GM23338 (cell line): Measurements from ENCODE around the gene VPS25. TPM values are rescaled to one million over a fixed set of nuclear protein-coding genes. Genes with fewer than 3 reads are reported as not detected.

ENCODE experiments used
- ATAC-seq: fragments of 200-7000 bp; cut with Tn5 transposase; 3 replicates; pipeline ENCODE4 v1.9.1; 2020
- DNase-seq: peaks from one replicate; pipeline ENCODE4 v3.0.0-alpha.2; 2015; ENCODE audit warnings: low spot score
- H2AFZ ChIP-seq: fragments of 200-600 bp; sonication (generic); 2 replicates; pipeline ENCODE4 v1.8.0; 2016; ENCODE audit warnings: antibody characterized with exemption, mild to moderate bottlenecking, moderate library complexity
- H3F3A ChIP-seq: fragments of 200-600 bp; sonication (generic); replicated peaks from 2 replicates; pipeline ENCODE4 v1.8.0; 2017; ENCODE audit warnings: antibody characterized with exemption, mixed run types, low read depth
- H3K27ac ChIP-seq: fragments of 200-600 bp; sonication (generic); 2 replicates; pipeline ENCODE4 v1.6.1; 2016; ENCODE audit warnings: low read depth
- H3K27me3 ChIP-seq: fragments of 200-600 bp; sonication (generic); 2 replicates; pipeline ENCODE4 v1.8.0; 2016; ENCODE audit warnings: mild to moderate bottlenecking, mixed run types, moderate library complexity; ENCODE audit not compliant: insufficient read depth
- H3K36me3 ChIP-seq: fragments of 200-600 bp; sonication (generic); 2 replicates; pipeline ENCODE4 v1.8.0; 2016; ENCODE audit warnings: mild to moderate bottlenecking; ENCODE audit not compliant: insufficient read depth
- H3K4me1 ChIP-seq: fragments of 200-600 bp; sonication (generic); 2 replicates; pipeline ENCODE4 v1.8.0; 2016; ENCODE audit warnings: mild to moderate bottlenecking, moderate library complexity; ENCODE audit not compliant: insufficient read depth
- H3K4me2 ChIP-seq: fragments of 200-600 bp; sonication (generic); 2 replicates; pipeline ENCODE4 v1.7.1; 2017; ENCODE audit warnings: mixed run types
- H3K4me3 ChIP-seq: fragments of 200-600 bp; sonication (generic); 2 replicates; pipeline ENCODE4 v1.6.1; 2016; ENCODE audit warnings: mixed run types
- H3K79me2 ChIP-seq: fragments of 200-600 bp; sonication (generic); replicated peaks from 2 replicates; pipeline ENCODE4 v1.8.0; 2017; ENCODE audit warnings: mild to moderate bottlenecking; ENCODE audit not compliant: insufficient read depth
- H3K9me2 ChIP-seq: fragments of 200-600 bp; sonication (generic); 2 replicates; pipeline ENCODE4 v1.8.0; 2017; ENCODE audit not compliant: insufficient read depth
- H4K20me1 ChIP-seq: fragments of 200-600 bp; sonication (generic); replicated peaks from 2 replicates; pipeline ENCODE4 v1.8.0; 2017; ENCODE audit warnings: mild to moderate bottlenecking; ENCODE audit not compliant: insufficient read depth
- H3K27ac Mint-ChIP-seq: 2 replicates; pipeline ENCODE4 v1.8.0; 2020; ENCODE audit warnings: inconsistent platforms, mild to moderate bottlenecking, moderate library complexity, mixed read lengths
- H3K27me3 Mint-ChIP-seq: 3 replicates; pipeline ENCODE4 v1.8.0; 2022; ENCODE audit warnings: low read depth, mild to moderate bottlenecking, moderate library complexity, mixed read lengths, inconsistent platforms; ENCODE audit not compliant: insufficient read depth, poor library complexity
- H3K36me3 Mint-ChIP-seq: 3 replicates; pipeline ENCODE4 v1.8.0; 2021; ENCODE audit warnings: low read depth, mild to moderate bottlenecking, inconsistent platforms, moderate library complexity, mixed read lengths
- H3K4me1 Mint-ChIP-seq: 3 replicates; pipeline ENCODE4 v1.8.0; 2020; ENCODE audit warnings: mild to moderate bottlenecking, inconsistent platforms, mixed read lengths
- H3K4me3 Mint-ChIP-seq: 3 replicates; pipeline ENCODE4 v1.8.0; 2021; ENCODE audit warnings: moderate library complexity, mild to moderate bottlenecking, inconsistent platforms, mixed read lengths
- H3K9me3 Mint-ChIP-seq: 3 replicates; pipeline ENCODE4 v1.8.0; 2020; ENCODE audit warnings: moderate library complexity, mild to moderate bottlenecking, inconsistent platforms, mixed read lengths
- CREB1 ChIP-seq: fragments of 250-450 bp; sonication (Bioruptor Pico); IDR thresholded peaks from 2 replicates; pipeline ENCODE4 v1.5.0; 2020; ENCODE audit warnings: low read depth, mild to moderate bottlenecking, moderate library complexity
- EZH2 ChIP-seq: fragments of 200-600 bp; sonication (generic); IDR thresholded peaks from one replicate; pipeline ENCODE4 v1.8.0; 2017; ENCODE audit warnings: antibody characterized with exemption, mild to moderate bottlenecking, low read depth; ENCODE audit not compliant: unreplicated experiment
- EZH2phosphoT487 ChIP-seq: fragments of 200-600 bp; sonication (generic); IDR thresholded peaks from one replicate; pipeline ENCODE4 v1.8.1; 2018; ENCODE audit warnings: antibody characterized with exemption; ENCODE audit not compliant: unreplicated experiment
- POLR2AphosphoS5 ChIP-seq: IDR thresholded peaks from 2 replicates; pipeline ENCODE4 v1.6.1; 2016; ENCODE audit warnings: antibody characterized with exemption, low read depth
- STAT1 ChIP-seq: IDR thresholded peaks from one replicate; pipeline ENCODE4 v1.6.1; 2016; ENCODE audit warnings: antibody characterized with exemption; ENCODE audit not compliant: unreplicated experiment
- ZNF114 ChIP-seq: fragments of 250-450 bp; sonication (Bioruptor Pico); IDR thresholded peaks from 2 replicates; pipeline ENCODE4 v1.5.0; 2020; ENCODE audit warnings: mild to moderate bottlenecking, moderate library complexity
- polyA plus RNA-seq: library from polyadenylated mRNA; unstranded; fragments of >200 nt; fragmentation: Nextera tagmentation; extraction: Ambion mirVana; gene quantifications from 2 replicates; pipeline ENCODE4 v1.2.1, GENCODE V29; 2016
- total RNA-seq: library from RNA; depleted of rRNA; stranded (reverse); fragments of >200 nt; shearing (Covaris generic); gene quantifications from 2 replicates; pipeline ENCODE4 v1.2.3, GENCODE V29; 2014
- TF ChIP-seq, protein P1 (sequence below): IDR thresholded peaks from 2 replicates; pipeline ENCODE4 v1.6.1; 2016; ENCODE audit warnings: antibody characterized with exemption
- TF ChIP-seq, protein P2 (sequence below): IDR thresholded peaks from one replicate; pipeline ENCODE4 v1.6.1; 2018; ENCODE audit warnings: antibody characterized with exemption; ENCODE audit not compliant: unreplicated experiment
- TF ChIP-seq, protein P3 (sequence below), 2 experiments: fragments of 200-600 bp in 1 of 2; sonication (generic) in 1 of 2; conservative IDR thresholded peaks; 2 replicates each; pipeline versions ENCODE4 v1.5.1 to v1.6.1; 2016 to 2017; ENCODE audit warnings: antibody characterized with exemption in 2 of 2, low read depth in 2 of 2, mild to moderate bottlenecking in 2 of 2, moderate library complexity in 1 of 2
- TF ChIP-seq, protein P4 (sequence below): fragments of 250-450 bp; sonication (Bioruptor Pico); IDR thresholded peaks from 2 replicates; pipeline ENCODE4 v1.5.0; 2020; ENCODE audit warnings: mild to moderate bottlenecking, moderate library complexity

VPS25 gene
- total and polyA plus RNA-seq, 2 experiments from 2014 or later = 105 to 110 TPM

DNA sequence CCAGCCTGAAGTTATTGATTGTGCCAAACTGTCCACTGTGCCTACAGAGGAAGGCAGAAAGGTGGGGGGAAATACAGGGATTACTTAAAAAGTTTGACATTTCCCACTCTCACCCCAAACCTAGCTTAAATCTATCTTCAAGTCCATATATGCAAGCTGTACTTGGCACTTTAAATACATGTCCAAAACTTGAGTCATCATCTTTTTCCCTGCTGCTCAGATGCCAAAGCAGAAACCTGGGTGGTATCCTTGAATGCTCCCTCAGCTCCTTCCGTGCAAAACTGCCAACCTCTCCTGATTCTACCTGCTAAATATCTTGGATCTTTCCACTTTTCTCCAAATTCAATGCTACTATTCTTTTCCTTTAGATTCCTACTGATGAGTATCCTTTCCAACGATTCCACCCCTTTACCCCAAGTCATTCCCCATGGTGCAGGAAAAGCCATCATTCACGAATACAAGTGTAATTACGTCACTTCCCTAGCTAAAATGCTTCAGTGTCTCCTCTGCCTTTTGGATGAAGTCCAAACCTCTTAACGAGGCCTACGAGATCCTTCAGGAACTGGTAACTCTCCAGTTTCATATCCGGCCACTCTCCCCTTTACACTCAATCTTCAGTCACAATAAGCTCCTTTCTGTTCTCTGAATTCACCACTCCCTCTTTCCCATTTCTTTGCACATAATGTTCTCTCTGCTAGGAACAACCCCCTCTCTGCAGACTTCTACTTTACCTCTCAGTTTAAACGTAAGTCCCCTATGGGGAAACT, 41.6 kb downstream of the VPS25 start:
- Histone ChIP-seq H3K27ac (no peak overlapping the region), H4K20me1 (peaks cover 15% of the 10 kb centered on the region), H3K79me2 (no peaks in the 10 kb centered on the region; the same call in 1 of the 2 replicates), H2AFZ (no peak overlapping the region), H3K4me2 (no peak overlapping the region), H3K9me2 (no peaks in the 10 kb centered on the region), H3K4me3 (no peak overlapping the region), H3K27me3 (no peaks in the 10 kb centered on the region), H3K36me3 (peaks cover 22% of the 10 kb centered on the region), H3K4me1 (no peaks in the 10 kb centered on the region), H3F3A (peaks cover 2% of the 10 kb centered on the region; the same call in 1 of the 2 replicates)
- Mint-ChIP-seq H3K27me3 (no peaks in the 10 kb centered on the region), H3K36me3 (peaks cover 61% of the 10 kb centered on the region), H3K4me1 (no peaks in the 10 kb centered on the region), H3K27ac (no peak overlapping the region), H3K4me3 (no peak overlapping the region), H3K9me3 (no peaks in the 10 kb centered on the region)
- DNase-seq (no peak), ATAC-seq (no peak)
- TF ChIP-seq EZH2phosphoT487 (no peak), CREB1 (CRISPR knock-in tag) (no peak), ZNF114 (CRISPR knock-in tag) (no peak), EZH2 (no peak), STAT1 (no peak), POLR2AphosphoS5 (no peak)
- TF ChIP-seq, protein P1, sequence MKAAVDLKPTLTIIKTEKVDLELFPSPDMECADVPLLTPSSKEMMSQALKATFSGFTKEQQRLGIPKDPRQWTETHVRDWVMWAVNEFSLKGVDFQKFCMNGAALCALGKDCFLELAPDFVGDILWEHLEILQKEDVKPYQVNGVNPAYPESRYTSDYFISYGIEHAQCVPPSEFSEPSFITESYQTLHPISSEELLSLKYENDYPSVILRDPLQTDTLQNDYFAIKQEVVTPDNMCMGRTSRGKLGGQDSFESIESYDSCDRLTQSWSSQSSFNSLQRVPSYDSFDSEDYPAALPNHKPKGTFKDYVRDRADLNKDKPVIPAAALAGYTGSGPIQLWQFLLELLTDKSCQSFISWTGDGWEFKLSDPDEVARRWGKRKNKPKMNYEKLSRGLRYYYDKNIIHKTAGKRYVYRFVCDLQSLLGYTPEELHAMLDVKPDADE = no peak
- TF ChIP-seq, protein P2, sequence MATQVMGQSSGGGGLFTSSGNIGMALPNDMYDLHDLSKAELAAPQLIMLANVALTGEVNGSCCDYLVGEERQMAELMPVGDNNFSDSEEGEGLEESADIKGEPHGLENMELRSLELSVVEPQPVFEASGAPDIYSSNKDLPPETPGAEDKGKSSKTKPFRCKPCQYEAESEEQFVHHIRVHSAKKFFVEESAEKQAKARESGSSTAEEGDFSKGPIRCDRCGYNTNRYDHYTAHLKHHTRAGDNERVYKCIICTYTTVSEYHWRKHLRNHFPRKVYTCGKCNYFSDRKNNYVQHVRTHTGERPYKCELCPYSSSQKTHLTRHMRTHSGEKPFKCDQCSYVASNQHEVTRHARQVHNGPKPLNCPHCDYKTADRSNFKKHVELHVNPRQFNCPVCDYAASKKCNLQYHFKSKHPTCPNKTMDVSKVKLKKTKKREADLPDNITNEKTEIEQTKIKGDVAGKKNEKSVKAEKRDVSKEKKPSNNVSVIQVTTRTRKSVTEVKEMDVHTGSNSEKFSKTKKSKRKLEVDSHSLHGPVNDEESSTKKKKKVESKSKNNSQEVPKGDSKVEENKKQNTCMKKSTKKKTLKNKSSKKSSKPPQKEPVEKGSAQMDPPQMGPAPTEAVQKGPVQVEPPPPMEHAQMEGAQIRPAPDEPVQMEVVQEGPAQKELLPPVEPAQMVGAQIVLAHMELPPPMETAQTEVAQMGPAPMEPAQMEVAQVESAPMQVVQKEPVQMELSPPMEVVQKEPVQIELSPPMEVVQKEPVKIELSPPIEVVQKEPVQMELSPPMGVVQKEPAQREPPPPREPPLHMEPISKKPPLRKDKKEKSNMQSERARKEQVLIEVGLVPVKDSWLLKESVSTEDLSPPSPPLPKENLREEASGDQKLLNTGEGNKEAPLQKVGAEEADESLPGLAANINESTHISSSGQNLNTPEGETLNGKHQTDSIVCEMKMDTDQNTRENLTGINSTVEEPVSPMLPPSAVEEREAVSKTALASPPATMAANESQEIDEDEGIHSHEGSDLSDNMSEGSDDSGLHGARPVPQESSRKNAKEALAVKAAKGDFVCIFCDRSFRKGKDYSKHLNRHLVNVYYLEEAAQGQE = no peak
- TF ChIP-seq, protein P3, sequence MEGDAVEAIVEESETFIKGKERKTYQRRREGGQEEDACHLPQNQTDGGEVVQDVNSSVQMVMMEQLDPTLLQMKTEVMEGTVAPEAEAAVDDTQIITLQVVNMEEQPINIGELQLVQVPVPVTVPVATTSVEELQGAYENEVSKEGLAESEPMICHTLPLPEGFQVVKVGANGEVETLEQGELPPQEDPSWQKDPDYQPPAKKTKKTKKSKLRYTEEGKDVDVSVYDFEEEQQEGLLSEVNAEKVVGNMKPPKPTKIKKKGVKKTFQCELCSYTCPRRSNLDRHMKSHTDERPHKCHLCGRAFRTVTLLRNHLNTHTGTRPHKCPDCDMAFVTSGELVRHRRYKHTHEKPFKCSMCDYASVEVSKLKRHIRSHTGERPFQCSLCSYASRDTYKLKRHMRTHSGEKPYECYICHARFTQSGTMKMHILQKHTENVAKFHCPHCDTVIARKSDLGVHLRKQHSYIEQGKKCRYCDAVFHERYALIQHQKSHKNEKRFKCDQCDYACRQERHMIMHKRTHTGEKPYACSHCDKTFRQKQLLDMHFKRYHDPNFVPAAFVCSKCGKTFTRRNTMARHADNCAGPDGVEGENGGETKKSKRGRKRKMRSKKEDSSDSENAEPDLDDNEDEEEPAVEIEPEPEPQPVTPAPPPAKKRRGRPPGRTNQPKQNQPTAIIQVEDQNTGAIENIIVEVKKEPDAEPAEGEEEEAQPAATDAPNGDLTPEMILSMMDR (conservative IDR thresholded peaks at IDR 0.05; ENCODE audit: low read depth in 2 of 2) = no peak
- TF ChIP-seq, protein P4, sequence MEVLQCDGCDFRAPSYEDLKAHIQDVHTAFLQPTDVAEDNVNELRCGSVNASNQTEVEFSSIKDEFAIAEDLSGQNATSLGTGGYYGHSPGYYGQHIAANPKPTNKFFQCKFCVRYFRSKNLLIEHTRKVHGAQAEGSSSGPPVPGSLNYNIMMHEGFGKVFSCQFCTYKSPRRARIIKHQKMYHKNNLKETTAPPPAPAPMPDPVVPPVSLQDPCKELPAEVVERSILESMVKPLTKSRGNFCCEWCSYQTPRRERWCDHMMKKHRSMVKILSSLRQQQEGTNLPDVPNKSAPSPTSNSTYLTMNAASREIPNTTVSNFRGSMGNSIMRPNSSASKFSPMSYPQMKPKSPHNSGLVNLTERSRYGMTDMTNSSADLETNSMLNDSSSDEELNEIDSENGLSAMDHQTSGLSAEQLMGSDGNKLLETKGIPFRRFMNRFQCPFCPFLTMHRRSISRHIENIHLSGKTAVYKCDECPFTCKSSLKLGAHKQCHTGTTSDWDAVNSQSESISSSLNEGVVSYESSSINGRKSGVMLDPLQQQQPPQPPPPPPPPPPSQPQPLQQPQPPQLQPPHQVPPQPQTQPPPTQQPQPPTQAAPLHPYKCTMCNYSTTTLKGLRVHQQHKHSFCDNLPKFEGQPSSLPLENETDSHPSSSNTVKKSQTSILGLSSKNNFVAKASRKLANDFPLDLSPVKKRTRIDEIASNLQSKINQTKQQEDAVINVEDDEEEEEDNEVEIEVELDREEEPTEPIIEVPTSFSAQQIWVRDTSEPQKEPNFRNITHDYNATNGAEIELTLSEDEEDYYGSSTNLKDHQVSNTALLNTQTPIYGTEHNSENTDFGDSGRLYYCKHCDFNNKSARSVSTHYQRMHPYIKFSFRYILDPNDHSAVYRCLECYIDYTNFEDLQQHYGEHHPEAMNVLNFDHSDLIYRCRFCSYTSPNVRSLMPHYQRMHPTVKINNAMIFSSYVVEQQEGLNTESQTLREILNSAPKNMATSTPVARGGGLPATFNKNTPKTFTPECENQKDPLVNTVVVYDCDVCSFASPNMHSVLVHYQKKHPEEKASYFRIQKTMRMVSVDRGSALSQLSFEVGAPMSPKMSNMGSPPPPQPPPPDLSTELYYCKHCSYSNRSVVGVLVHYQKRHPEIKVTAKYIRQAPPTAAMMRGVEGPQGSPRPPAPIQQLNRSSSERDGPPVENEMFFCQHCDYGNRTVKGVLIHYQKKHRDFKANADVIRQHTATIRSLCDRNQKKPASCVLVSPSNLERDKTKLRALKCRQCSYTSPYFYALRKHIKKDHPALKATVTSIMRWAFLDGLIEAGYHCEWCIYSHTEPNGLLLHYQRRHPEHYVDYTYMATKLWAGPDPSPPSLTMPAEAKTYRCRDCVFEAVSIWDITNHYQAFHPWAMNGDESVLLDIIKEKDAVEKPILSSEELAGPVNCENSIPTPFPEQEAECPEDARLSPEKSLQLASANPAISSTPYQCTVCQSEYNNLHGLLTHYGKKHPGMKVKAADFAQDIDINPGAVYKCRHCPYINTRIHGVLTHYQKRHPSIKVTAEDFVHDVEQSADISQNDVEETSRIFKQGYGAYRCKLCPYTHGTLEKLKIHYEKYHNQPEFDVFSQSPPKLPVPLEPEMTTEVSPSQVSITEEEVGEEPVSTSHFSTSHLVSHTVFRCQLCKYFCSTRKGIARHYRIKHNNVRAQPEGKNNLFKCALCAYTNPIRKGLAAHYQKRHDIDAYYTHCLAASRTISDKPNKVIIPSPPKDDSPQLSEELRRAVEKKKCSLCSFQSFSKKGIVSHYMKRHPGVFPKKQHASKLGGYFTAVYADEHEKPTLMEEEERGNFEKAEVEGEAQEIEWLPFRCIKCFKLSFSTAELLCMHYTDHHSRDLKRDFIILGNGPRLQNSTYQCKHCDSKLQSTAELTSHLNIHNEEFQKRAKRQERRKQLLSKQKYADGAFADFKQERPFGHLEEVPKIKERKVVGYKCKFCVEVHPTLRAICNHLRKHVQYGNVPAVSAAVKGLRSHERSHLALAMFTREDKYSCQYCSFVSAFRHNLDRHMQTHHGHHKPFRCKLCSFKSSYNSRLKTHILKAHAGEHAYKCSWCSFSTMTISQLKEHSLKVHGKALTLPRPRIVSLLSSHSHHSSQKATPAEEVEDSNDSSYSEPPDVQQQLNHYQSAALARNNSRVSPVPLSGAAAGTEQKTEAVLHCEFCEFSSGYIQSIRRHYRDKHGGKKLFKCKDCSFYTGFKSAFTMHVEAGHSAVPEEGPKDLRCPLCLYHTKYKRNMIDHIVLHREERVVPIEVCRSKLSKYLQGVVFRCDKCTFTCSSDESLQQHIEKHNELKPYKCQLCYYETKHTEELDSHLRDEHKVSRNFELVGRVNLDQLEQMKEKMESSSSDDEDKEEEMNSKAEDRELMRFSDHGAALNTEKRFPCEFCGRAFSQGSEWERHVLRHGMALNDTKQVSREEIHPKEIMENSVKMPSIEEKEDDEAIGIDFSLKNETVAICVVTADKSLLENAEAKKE (CRISPR knock-in tag) = no peak
